KOPT-K1 (cell line): ENCODE data around the gene BTBD1.
"Not testable (repeated sequence)": the region's sequence is repeated elsewhere in the genome, so short reads cannot be mapped to it uniquely, and the experiment has no call there.

Source experiments
- H3K27ac ChIP-seq: fragments of 200-600 bp; sonication (generic); 2 replicates; pipeline ENCODE4 v1.5.1; 2016; ENCODE audit warnings: antibody characterized with exemption, mild to moderate bottlenecking, low read depth, low read length; ENCODE audit not compliant: poor library complexity, severe bottlenecking
- H3K36me3 ChIP-seq: fragments of 200-600 bp; sonication (generic); 2 replicates; pipeline ENCODE4 v1.5.1; 2017; ENCODE audit warnings: antibody characterized with exemption, mild to moderate bottlenecking, low read length, moderate library complexity; ENCODE audit not compliant: insufficient read depth
- H3K9me3 ChIP-seq: fragments of 200-600 bp; sonication (generic); 2 replicates; pipeline ENCODE4 v1.5.1; 2017; ENCODE audit warnings: antibody characterized with exemption, low read length, mild to moderate bottlenecking; ENCODE audit not compliant: insufficient read depth, poor library complexity, severe bottlenecking

BTBD1 gene

DNA sequence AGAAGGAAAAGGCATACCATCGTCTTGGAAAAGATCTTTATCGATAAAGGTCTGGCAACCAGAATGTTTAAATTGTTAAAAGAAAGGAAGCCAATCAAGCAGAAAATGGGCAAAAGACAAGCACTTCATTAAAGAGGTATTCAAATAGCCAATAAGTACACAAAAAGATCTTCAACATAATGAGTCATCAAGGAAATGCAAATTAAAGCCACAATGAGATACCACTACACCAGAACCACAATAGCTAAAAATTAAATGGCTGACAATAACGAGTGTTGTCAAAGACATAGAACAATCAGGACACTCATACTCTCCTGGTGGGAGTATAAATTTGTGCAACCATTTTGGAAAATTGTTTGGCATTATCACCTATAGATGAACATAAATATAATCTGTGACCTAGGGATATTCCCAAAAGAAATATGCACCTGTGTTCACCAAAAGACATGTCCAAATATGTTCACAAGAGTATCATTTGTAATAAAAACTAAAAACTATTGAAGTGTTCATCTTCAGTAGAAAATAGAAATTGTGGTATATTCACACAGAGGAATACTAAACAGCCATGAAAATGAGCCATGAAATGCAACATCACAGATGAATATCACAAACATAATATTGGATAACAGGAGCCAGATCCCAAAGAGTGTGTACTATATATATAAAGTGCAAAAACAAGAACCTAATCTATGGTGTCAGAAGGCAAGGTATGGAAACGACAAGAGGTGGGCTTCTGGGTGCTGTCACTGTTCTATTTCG, 14.4 kb upstream of the BTBD1 start:
- Histone ChIP-seq H3K9me3 (no peaks in the 10 kb centered on the region), H3K36me3 (no peaks in the 10 kb centered on the region), H3K27ac (no peak overlapping the region)

DNA sequence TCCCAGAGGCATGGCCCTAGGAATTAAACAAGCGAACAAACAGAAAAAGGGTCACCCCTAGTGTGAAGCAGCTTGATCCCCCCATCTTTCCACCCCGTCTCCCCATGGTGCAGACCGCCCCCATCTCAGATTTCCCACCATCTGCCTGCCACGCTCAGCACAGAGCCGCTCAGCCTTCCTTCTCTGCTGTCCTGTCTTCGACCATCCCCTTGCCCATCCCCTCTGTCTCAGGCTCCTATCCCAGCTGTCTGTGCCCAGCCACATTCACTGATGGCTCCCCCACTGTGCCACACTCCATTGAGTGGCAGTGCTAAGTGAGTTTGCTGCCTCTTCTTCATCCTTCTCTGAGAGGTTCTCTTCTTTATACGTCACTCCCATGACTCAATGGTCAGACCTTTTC, 11.7 kb upstream of the BTBD1 start:
- Histone ChIP-seq H3K27ac (no peak overlapping the region), H3K9me3 (peaks cover 14% of the 10 kb centered on the region), H3K36me3 (no peaks in the 10 kb centered on the region)

DNA sequence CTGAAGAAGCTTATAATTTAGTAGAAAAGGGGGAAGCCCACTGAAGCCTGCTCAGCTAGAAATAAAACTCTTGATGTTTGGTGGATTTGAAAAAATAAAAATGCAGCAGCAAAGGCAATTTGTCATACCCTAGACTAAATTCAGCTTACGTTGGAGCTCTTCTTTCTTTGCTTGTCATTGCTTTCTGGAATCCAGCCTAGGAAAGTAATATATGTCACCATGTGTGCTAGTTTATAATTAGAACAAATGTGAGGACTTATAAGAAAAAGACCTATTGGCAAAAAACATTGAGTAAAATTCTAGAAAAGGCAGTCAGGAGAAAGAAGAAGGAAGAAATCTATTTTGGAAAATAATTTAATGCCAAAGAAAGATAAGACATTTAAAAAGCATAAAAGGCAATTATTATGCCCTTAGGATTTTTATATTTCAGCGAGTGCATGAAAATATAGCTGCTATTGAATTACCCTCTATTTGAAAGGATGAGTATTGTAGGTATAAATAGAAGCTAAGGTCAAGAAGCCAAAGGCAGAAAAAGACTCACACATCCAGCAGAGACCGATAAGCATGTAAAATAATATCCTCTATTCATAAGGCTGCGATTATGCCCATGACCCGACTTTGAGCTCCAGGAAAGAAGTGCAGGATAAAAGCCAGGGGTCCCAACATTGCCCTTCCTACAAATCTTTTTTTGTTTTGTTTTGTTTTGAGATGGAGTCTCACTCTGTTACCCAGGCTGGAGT, 10.6 kb upstream of the BTBD1 start:
- H3K9me3 ChIP-seq: peaks cover 23% of the 10 kb centered on the region
- no peaks in the 10 kb centered on the region for H3K36me3 ChIP-seq
- no peak overlapping the region for H3K27ac ChIP-seq

DNA sequence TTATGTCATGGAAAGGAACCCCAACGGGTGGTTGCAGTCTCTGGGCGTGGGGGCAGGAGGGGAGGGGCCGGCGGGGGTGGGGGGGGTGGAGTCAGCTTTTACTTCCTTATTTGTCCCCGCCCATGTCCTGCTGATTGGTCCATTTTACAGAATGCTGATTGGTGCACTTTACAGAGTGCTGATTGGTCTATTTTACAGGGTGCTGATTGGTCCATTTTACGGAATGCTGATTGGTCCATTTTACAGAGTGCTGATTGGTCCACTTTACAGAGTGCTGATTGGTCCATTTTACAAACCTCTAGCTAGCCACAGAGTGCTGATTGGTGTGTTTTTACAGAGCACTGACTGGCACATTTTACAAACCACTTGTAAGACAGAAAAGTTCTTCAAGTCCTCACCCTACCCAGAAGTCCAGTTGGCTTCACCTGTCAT, 2.2 kb upstream of the BTBD1 start:
- peaks cover 17% of the 10 kb centered on the region for H3K9me3 ChIP-seq
- H3K27ac ChIP-seq: not testable (repeated sequence)

DNA sequence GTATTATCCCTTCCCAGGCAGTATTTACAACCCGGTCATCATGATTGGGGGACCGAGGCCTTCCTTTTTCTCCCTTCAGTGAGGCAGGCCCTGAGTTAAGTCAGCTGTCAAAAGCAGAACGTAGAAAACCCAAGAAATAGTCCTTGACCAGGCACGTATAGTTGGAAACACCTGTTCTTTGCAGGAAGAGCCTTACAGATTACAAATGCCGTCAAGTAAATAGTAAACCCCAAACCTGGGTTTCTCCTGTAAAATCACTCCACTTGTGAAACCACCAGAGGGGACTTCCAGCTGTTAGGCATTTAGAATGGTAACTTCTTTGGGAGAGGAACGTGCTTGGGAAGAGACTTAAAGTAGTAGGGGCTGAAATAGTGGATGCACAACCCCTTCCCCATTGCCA, 1.0 kb upstream of the BTBD1 start:
- H3K9me3 ChIP-seq: peaks cover 7% of the 10 kb centered on the region
- H3K27ac ChIP-seq: no peak overlapping the region
- H3K36me3 ChIP-seq: peaks cover 12% of the 10 kb centered on the region; the same call in 1 of the 2 replicates

More for the DNA sequence above, 2.2 kb upstream of the BTBD1 start:
- not testable (repeated sequence) for H3K36me3 ChIP-seq

DNA sequence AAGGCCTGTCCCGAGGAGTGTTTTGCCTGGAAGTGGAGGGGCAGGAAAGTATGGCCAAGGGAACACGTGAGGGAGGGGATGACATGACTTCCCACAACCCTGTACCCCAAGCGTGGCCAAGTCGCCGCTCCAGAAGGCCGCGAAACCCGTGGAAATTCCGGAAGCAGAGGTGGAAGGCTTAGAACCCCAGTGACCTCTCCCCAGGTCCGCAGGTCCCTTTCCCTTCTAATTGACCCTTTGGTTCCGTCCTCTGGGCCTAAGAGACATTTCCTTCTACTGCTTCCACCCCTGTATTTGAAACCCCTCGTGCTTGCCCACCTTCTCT, 548 bp upstream of the BTBD1 start:
- Histone ChIP-seq H3K9me3 (peaks cover 5% of the 10 kb centered on the region), H3K36me3 (peaks cover 16% of the 10 kb centered on the region), H3K27ac (peak overlapping the region; percentile 90)

DNA sequence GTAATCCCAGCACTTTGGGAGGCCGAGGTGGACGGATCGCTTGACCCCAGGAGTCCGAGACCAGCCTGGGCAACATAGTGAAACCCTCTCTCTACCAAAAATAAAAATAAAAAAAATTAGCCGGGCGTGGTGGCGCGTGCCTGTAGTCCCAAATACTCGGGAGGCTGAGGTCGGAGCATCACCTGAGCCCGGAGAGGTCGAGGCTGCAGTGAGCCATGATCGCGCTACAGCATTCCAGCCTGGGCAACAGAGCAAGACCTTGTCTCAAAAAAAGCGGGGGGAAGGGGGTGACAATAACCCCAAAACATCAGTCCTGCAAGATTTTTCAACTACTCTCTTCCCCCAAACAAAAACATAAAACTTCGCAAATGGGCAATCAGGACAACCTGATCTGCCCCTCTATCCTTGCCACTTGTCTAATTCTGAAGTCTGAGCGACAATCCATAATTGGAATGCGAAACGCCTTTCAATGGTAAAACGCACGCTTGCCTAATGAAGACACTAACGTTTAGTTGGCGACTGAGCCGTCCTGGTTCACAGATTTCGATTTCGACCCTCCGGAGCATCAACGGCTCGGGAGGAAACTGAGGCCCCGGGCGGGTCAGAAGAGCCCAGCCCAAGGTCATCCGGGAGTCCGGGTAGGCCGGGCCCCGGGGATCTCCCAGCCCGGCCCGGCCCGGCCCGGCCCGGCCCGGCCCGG, 868 bp downstream of the BTBD1 start:
- H3K9me3 ChIP-seq: peaks cover 5% of the 10 kb centered on the region
- peaks cover 30% of the 10 kb centered on the region for H3K36me3 ChIP-seq
- peak overlapping the region; percentile 90 for H3K27ac ChIP-seq

DNA sequence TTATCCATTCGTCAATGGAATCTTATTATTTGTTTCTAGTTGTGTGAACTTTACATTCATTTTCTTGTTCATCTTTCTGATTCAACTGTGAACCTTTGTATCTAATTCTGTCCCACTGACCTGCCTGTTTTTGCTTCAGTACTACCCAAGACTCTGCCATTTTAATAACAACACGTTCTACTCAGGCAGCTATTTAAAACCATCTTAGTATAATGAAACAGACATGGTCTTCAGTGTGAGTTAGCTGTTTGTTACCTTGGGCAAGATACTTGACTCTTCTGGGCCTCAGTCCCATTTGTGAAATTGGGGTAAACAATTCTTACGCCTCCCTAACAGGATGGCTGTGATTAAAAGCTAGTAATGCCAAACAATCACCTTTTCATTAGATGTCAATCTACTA, 1.6 kb downstream of the BTBD1 start:
- Histone ChIP-seq H3K27ac (peak overlapping the region; percentile 90), H3K9me3 (peaks cover 5% of the 10 kb centered on the region), H3K36me3 (peaks cover 35% of the 10 kb centered on the region)

DNA sequence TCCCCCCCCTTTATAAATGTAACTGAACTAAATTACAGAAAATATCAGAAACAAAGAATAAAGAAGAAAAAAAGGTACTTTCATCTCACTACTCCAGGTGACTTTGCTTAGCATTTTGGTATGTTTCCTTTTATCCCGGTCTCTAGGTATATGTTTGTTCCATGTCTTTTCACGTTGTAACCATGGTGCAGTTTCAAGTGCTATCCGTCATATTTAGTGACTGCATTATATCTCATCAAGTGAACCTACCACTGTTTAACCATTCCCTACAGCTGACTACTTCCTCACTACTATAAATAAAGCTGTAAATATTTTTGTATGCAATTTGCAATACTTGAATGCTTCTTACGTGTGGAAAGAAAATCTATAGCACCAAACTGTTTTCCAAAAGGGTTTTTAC, 2.2 kb downstream of the BTBD1 start:
- Histone ChIP-seq H3K9me3 (peaks cover 5% of the 10 kb centered on the region), H3K27ac (no peak overlapping the region), H3K36me3 (peaks cover 35% of the 10 kb centered on the region)

DNA sequence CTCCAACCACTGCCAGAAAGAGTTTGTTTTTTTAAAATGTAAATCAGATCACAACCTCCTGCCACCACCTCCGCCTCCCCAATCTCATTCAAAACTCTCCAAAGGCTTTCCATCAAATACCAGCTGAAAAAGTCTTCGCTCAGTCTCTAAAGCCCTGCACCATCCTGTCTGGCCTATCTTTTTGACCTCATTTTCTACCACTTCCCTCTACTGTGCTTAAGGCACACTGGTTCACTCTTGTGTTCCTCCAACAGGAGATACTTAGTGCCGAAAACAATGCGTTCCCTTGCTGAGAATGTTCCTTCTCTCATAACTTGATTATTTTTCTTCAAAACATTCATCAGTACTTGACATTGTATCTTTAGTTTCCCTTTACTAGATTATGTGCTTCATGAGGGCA, 3.5 kb downstream of the BTBD1 start:
- peaks cover 35% of the 10 kb centered on the region for H3K36me3 ChIP-seq
- no peak overlapping the region for H3K27ac ChIP-seq
- no peaks in the 10 kb centered on the region for H3K9me3 ChIP-seq

DNA sequence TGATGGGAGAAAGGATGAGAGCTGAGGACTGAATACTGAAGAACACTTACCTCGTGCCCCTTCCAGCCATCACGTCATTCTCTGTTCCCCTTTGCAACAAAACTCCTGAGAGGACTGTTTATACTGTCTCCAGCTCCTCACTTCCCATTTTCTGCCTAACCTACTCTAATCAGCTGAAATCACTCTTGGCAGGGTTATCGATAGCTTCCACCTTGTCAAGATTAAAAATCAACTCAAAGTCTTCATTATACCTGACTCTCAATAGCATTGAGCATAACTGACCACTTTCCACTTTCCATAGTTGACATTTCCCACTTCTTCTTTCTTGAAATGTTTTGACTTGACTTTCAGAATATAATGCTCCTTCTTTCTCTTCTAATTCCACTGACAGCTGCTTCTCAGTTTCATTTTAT, 4.3 kb downstream of the BTBD1 start:
- Histone ChIP-seq H3K9me3 (no peaks in the 10 kb centered on the region), H3K36me3 (peaks cover 38% of the 10 kb centered on the region)

DNA sequence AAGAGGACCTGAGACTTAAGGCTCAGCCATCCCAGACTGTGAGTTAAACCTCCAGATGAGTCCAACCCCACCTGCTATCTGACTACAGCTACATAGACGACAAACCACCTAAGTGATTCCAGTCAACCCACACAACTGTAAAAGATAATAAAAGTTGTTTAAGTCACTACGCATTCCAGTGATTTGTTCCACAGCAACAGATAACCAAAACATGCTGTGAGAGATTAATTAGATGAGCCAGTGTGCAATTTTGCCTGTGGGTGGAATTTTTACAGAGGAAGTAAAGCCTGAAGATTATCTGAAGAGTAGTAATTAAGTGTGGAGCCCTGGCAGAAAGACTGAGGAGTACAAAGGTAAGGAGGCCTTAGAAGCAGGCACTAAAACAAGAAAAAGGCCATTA, 5.4 kb downstream of the BTBD1 start:
- Histone ChIP-seq H3K36me3 (peaks cover 47% of the 10 kb centered on the region), H3K9me3 (no peaks in the 10 kb centered on the region), H3K27ac (no peak overlapping the region)

More for the DNA sequence above, 4.3 kb downstream of the BTBD1 start:
- H3K27ac ChIP-seq: no peak overlapping the region

DNA sequence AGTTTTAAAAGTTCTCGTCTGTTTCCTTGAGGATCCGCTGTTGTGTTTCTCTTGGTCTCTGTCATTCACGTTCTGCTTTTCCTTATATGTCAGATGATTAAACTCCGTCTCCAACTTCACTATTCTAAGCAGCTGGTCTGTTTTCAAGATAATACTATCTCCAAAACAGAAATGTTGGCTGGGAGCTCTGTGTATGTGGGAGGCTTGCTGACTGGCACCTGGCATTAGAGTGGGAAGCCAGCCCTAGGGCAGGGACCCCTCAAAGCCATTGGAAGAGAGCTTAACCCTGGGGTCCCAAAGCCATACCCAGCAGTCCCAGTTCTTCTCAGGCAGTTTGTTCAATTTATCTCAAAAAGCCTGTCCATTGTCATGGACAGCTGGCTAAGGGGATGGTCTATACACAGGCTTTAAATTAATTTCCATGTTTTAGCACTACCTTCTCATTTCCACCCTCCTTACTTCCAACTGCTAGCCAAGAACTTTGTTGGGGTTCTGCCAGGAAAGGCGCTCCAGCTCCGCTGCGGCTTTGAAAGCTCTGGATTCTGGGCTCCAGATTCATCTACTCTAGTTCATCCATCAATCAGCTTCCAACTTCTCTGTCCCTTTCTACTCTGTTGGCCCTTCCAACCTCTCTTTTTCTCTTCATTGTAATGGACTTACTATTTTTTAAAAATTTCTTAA, 9.2 kb downstream of the BTBD1 start:
- Histone ChIP-seq H3K27ac (no peak overlapping the region), H3K36me3 (peaks cover 70% of the 10 kb centered on the region)

DNA sequence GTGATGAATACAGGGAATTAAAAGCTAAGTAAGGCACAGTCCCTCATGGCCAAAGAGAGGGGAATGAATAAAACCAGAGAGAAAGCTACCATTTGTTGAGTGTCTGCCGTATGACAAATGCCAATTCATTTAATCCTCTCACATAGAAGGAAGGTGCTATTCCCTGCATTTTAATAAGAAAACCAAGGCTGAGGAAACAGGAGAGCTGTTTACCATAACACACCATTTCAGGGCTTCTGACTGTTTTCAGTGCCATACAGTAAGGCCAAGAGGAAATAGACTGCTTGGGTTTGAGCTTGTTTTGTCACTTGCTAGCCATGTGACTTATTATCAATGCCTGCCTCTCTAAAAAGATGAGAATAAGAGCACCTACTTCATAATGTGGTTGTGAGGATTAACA, 10.1 kb downstream of the BTBD1 start:
- Histone ChIP-seq H3K9me3 (no peaks in the 10 kb centered on the region), H3K36me3 (peaks cover 67% of the 10 kb centered on the region), H3K27ac (no peak overlapping the region)

More for the DNA sequence above, 9.2 kb downstream of the BTBD1 start:
- H3K9me3 ChIP-seq: no peaks in the 10 kb centered on the region

DNA sequence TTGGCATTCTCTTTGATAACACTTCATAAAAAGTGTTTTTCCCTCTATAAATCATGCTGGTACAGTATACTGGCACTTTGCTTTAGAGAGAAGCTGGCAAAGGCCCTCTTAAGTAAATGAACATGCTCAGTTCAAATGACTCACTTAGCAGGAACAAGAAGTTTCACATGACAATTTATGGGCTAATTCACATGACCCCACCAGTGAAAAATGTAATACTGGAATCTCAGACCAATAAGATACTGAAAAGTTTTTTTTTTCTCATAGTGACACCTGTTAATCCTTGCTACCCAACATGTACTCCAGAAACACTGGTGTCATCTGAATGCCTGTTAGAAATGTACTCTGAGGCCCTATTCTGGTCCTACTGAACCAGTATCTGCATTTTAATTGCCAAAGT, 13.9 kb downstream of the BTBD1 start:
- H3K36me3 ChIP-seq: peaks cover 86% of the 10 kb centered on the region
- H3K9me3 ChIP-seq: no peaks in the 10 kb centered on the region
- H3K27ac ChIP-seq: no peak overlapping the region
